C4-2B (cell line): ENCODE results near the gene OR52A1.

ENCODE experiments used
- ZFX ChIP-seq: fragments of 450-650 bp; IDR thresholded peaks from 2 replicates; pipeline ENCODE4 v1.6.1; 2017
- TF ChIP-seq, protein P1 (sequence below): fragments of 450-650 bp; conservative IDR thresholded peaks from 2 replicates; pipeline ENCODE4 v1.5.1; 2017; ENCODE audit warnings: mild to moderate bottlenecking

DNA sequence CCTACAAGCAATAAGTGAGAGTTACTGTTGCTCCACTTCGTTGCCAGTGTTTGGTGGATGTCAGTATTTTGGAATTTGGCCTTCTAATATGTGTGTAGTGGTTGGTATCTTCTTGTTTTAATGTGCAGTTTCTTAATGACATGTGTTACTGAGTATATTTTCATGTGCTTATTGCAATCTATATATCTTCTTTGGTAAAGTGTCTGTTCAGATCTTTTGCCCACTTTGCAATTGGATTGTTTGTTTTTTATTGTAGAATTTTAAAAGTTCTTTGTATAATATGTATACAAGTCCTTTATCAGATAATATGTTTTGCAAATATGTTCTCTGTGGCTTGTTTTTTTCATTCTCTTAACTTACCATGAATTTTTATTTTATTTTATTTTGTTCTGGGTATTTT lies 38.2 kb upstream of the OR52A1 start:
- TF ChIP-seq, protein P1, sequence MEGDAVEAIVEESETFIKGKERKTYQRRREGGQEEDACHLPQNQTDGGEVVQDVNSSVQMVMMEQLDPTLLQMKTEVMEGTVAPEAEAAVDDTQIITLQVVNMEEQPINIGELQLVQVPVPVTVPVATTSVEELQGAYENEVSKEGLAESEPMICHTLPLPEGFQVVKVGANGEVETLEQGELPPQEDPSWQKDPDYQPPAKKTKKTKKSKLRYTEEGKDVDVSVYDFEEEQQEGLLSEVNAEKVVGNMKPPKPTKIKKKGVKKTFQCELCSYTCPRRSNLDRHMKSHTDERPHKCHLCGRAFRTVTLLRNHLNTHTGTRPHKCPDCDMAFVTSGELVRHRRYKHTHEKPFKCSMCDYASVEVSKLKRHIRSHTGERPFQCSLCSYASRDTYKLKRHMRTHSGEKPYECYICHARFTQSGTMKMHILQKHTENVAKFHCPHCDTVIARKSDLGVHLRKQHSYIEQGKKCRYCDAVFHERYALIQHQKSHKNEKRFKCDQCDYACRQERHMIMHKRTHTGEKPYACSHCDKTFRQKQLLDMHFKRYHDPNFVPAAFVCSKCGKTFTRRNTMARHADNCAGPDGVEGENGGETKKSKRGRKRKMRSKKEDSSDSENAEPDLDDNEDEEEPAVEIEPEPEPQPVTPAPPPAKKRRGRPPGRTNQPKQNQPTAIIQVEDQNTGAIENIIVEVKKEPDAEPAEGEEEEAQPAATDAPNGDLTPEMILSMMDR = no peak
- TF ChIP-seq ZFX = no peak
